K562 (cell line): ENCODE measurements around the gene RASGRP1. TPM values are rescaled to one million over a fixed set of nuclear protein-coding genes. Genes with fewer than 3 reads are reported as not detected.

Experiments used
- ATF7 ChIP-seq: fragments of 450-650 bp; IDR thresholded peaks from 2 replicates; pipeline ENCODE4 v1.7.1; 2014; ENCODE audit warnings: mild to moderate bottlenecking, moderate library complexity
- CBX3 ChIP-seq, 2 experiments: IDR thresholded peaks; 1 replicate in 1 of 2; 2 replicates in 1 of 2; pipeline ENCODE4 v1.6.1; 2012; ENCODE audit warnings: inconsistent platforms in 2 of 2, low read length in 2 of 2, borderline replicate concordance in 1 of 2, control low read depth in 1 of 2
- CEBPB ChIP-seq: fragments of 450-650 bp; IDR thresholded peaks from 2 replicates; pipeline ENCODE4 v1.6.1; 2016; ENCODE audit warnings: missing genetic modification characterization, missing compliant biosample characterization
- CREBBP ChIP-seq: IDR thresholded peaks from one replicate; pipeline ENCODE4 v1.6.1; 2012; ENCODE audit warnings: low read depth, mild to moderate bottlenecking, control low read depth, inconsistent platforms, low read length
- HNRNPLL ChIP-seq: fragments of 200-400 bp; formaldehyde crosslinking; IDR thresholded peaks from 2 replicates; pipeline ENCODE4 v1.6.1; 2017; ENCODE audit warnings: low read length, low read depth, mild to moderate bottlenecking; ENCODE audit not compliant: poor library complexity, severe bottlenecking
- MEIS2 ChIP-seq: fragments of 450-650 bp; IDR thresholded peaks from 2 replicates; pipeline ENCODE4 v1.6.1; 2014; ENCODE audit warnings: mild to moderate bottlenecking; ENCODE audit not compliant: partially characterized antibody
- NFE2L1 ChIP-seq: fragments of 450-650 bp; IDR thresholded peaks from 2 replicates; pipeline ENCODE4 v1.6.1; 2016; ENCODE audit warnings: missing genetic modification characterization, low read depth, mild to moderate bottlenecking, missing compliant biosample characterization, moderate library complexity, borderline replicate concordance
- NFXL1 ChIP-seq: fragments of 450-650 bp; formaldehyde crosslinking; IDR thresholded peaks from 2 replicates; pipeline ENCODE4 v1.4.0; 2021; ENCODE audit warnings: mild to moderate bottlenecking
- ZC3H11A ChIP-seq: IDR thresholded peaks from 2 replicates; pipeline ENCODE4 v1.6.1; 2012; ENCODE audit warnings: low read depth, low read length, improper control_type of control experiment
- ZNF449 ChIP-seq: fragments of 250-450 bp; sonication (Bioruptor Pico); IDR thresholded peaks from 2 replicates; pipeline ENCODE4 v1.8.0; 2022; ENCODE audit warnings: moderate library complexity, mild to moderate bottlenecking, inconsistent platforms
- polyA plus RNA-seq, 8 experiments: library from polyadenylated mRNA; depleted of rRNA in 4 of 8; stranded (reverse) in 5 of 8; unstranded in 3 of 8; fragments of >200 nt; fragmentation: Nextera tagmentation in 2 of 8; fragmentation: Illumina TruSeq in 1 of 8; extraction: Ambion mirVana in 2 of 8; extraction: Trizol in 1 of 8; gene quantifications; 2 replicates each; pipeline versions ENCODE4 v1.2.1 to v1.2.3, GENCODE V29; 2011 to 2014; ENCODE audit warnings: inconsistent platforms in 1 of 8, missing spikeins in 1 of 8
- total RNA-seq, 7 experiments: library from RNA; depleted of rRNA in 6 of 7; stranded (reverse); fragments of >200 nt in 6 of 7; fragmentation: Illumina TruSeq in 2 of 7; extraction: Trizol in 2 of 7; gene quantifications; 2 replicates each; pipeline versions ENCODE4 v1.2.1 to v1.2.3, GENCODE V29; 2011 to 2021; ENCODE audit warnings: low replicate concordance in 1 of 7

The RASGRP1 gene
- total and polyA plus RNA-seq, 9 of the 15 experiments (the other 6 are each of a cell fraction or from before 2014, with no cell fraction given) = 0.14 to 0.72 (median 0.31) TPM

GRCh38 chr15:38563723-38564519, 693 bp downstream of the RASGRP1 start (continued):
- TF ChIP-seq ATF7 = no peak
- TF ChIP-seq ZC3H11A = no peak
- TF ChIP-seq NFE2L1 (tag) = no peak
- no peak for TF ChIP-seq ZNF449 (CRISPR knock-in tag)
- no peak for TF ChIP-seq NFXL1 (CRISPR knock-in tag)
- TF ChIP-seq CBX3 (IDR thresholded peaks at IDR 0.05; ENCODE audit: borderline replicate concordance in 1 of 2, low read length in 2 of 2) = no peak
- no peak for TF ChIP-seq HNRNPLL
- TF ChIP-seq CREBBP = no peak
- no peak for TF ChIP-seq MEIS2
- no peak for TF ChIP-seq CEBPB
